Neural cell (in vitro differentiated cells): ENCODE measurements around the gene TAF1C. TPM values are rescaled to one million over a fixed set of nuclear protein-coding genes. Genes with fewer than 3 reads are reported as not detected.

Experiments used
- H2AFZ ChIP-seq: fragments of 200-600, 300-800 bp; sonication (generic), shearing (Covaris generic); 2 replicates; pipeline ENCODE4 v1.6.0; 2014; ENCODE audit warnings: low read depth, mild to moderate bottlenecking, antibody characterized with exemption, low read length, moderate library complexity
- H3F3A ChIP-seq: fragments of 200-600 bp; shearing (Covaris generic); 2 replicates; pipeline ENCODE4 v1.6.1; 2016; ENCODE audit warnings: mild to moderate bottlenecking, moderate library complexity, mixed read lengths, antibody characterized with exemption, low read length; ENCODE audit not compliant: insufficient read depth, poor library complexity, severe bottlenecking
- H3K27ac ChIP-seq: fragments of 200-600, 300-800 bp; sonication (generic), shearing (Covaris generic); 2 replicates; pipeline ENCODE4 v1.5.1; 2014; ENCODE audit warnings: mild to moderate bottlenecking, low read length, moderate library complexity
- H3K27me3 ChIP-seq: fragments of 300-800, 200-600 bp; sonication (generic), shearing (Covaris generic); 2 replicates; pipeline ENCODE4 v1.6.0; 2014; ENCODE audit warnings: mild to moderate bottlenecking, low read depth, low read length, moderate library complexity; ENCODE audit not compliant: insufficient read depth
- H3K36me3 ChIP-seq: fragments of 300-800, 200-600 bp; sonication (generic), shearing (Covaris generic); 2 replicates; pipeline ENCODE4 v1.5.1; 2014; ENCODE audit warnings: mild to moderate bottlenecking, antibody characterized with exemption, low read length, moderate library complexity; ENCODE audit not compliant: insufficient read depth
- H3K4me2 ChIP-seq: fragments of 300-800, 200-600 bp; sonication (generic), shearing (Covaris generic); 2 replicates; pipeline ENCODE4 v1.6.0; 2014; ENCODE audit warnings: mild to moderate bottlenecking, low read length
- H3K4me3 ChIP-seq: fragments of 300-800, 200-600 bp; sonication (generic), shearing (Covaris generic); 2 replicates; pipeline ENCODE4 v1.5.1; 2014; ENCODE audit warnings: mild to moderate bottlenecking, low read length, moderate library complexity
- H3K79me2 ChIP-seq: fragments of 200-600 bp; shearing (Covaris generic); replicated peaks from 2 replicates; pipeline ENCODE4 v1.6.0; 2014; ENCODE audit warnings: mild to moderate bottlenecking, low read length, moderate library complexity; ENCODE audit not compliant: insufficient read depth
- H3K9ac ChIP-seq: fragments of 300-800, 200-600 bp; sonication (generic), shearing (Covaris generic); 2 replicates; pipeline ENCODE4 v1.6.1; 2016; ENCODE audit warnings: mild to moderate bottlenecking, low read length, mixed read lengths
- H3K9me2 ChIP-seq: fragments of 200-600 bp; shearing (Covaris generic); 2 replicates; pipeline ENCODE4 v1.6.1; 2016; ENCODE audit warnings: mild to moderate bottlenecking, low read length, mixed read lengths; ENCODE audit not compliant: insufficient read depth
- H3K9me3 ChIP-seq: fragments of 200-600, 300-800 bp; sonication (generic), shearing (Covaris generic); 2 replicates; pipeline ENCODE4 v1.6.1; 2016; ENCODE audit warnings: mild to moderate bottlenecking, mixed run types, low read length, moderate library complexity, mixed read lengths
- H4K20me1 ChIP-seq: fragments of 200-600 bp; shearing (Covaris generic); 2 replicates; pipeline ENCODE4 v1.6.1; 2016; ENCODE audit warnings: mild to moderate bottlenecking, mixed run types; ENCODE audit not compliant: insufficient read depth
- EP300 ChIP-seq: fragments of 450-650 bp; conservative IDR thresholded peaks from 2 replicates; pipeline ENCODE4 v1.6.1; 2014; ENCODE audit warnings: antibody characterized with exemption, mild to moderate bottlenecking, moderate library complexity; ENCODE audit not compliant: poor library complexity, severe bottlenecking
- EZH2 ChIP-seq: fragments of 200-600, 300-800 bp; shearing (Covaris generic), sonication (generic); IDR thresholded peaks from 2 replicates; pipeline ENCODE4 v1.6.1; 2014; ENCODE audit warnings: antibody characterized with exemption, low read length, borderline replicate concordance, mild to moderate bottlenecking; ENCODE audit not compliant: insufficient read depth, poor library complexity, severe bottlenecking
- MXI1 ChIP-seq: fragments of 450-650 bp; conservative IDR thresholded peaks from 2 replicates; pipeline ENCODE4 v1.6.1; 2014; ENCODE audit warnings: antibody characterized with exemption, mild to moderate bottlenecking; ENCODE audit not compliant: poor library complexity, severe bottlenecking
- POLR2AphosphoS5 ChIP-seq: IDR thresholded peaks from 2 replicates; pipeline ENCODE4 v1.6.1; 2012
- RAD21 ChIP-seq: fragments of 450-650 bp; conservative IDR thresholded peaks from 2 replicates; pipeline ENCODE4 v1.6.1; 2014; ENCODE audit warnings: antibody characterized with exemption, mild to moderate bottlenecking, moderate library complexity
- SMC3 ChIP-seq: fragments of 450-650 bp; conservative IDR thresholded peaks from 2 replicates; pipeline ENCODE4 v1.6.1; 2014; ENCODE audit warnings: antibody characterized with exemption, mild to moderate bottlenecking, moderate library complexity; ENCODE audit not compliant: poor library complexity
- TAF1 ChIP-seq: IDR thresholded peaks from 2 replicates; pipeline ENCODE4 v1.6.1; 2012; ENCODE audit warnings: low read depth
- polyA plus RNA-seq: library from polyadenylated mRNA; depleted of rRNA; stranded (reverse); fragments of >200 nt; gene quantifications from 2 replicates; pipeline ENCODE4 v1.2.3, GENCODE V29; 2014
- TF ChIP-seq, protein P1 (sequence below): IDR thresholded peaks from 2 replicates; pipeline ENCODE4 v1.6.1; 2012; ENCODE audit warnings: borderline replicate concordance
- TF ChIP-seq, protein P2 (sequence below): fragments of 450-650 bp; IDR thresholded peaks from 2 replicates; pipeline ENCODE4 v1.5.1; 2014; ENCODE audit warnings: antibody characterized with exemption, mild to moderate bottlenecking, moderate library complexity; ENCODE audit not compliant: poor library complexity, severe bottlenecking

The TAF1C gene
- polyA plus RNA-seq, 1 donor from 2014 or later, result 25.5 TPM

DNA sequence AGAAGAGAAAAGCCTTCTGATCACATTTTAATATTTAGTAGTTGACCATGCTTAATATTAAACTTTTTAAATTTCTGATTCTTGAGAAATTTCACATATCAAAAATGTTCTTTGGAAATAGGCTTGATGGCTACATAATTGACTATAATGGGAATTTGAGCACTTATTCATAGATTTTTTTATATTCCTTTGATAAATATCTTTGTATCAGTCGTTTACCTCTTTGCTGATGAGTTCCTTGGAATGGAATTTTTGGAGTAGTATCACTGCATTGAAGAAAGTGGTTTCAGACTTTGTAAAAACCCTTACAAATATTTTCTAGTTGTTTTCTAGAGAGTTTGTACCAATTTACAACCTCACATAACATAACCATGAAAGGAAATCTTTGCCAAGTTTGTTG lies 27.1 kb downstream of the TAF1C start:
- H3K9ac ChIP-seq, result no peak overlapping the region
- H3F3A ChIP-seq, result no peaks in the 10 kb centered on the region
- H3K4me3 ChIP-seq, result no peak overlapping the region
- H3K27me3 ChIP-seq, result no peaks in the 10 kb centered on the region
- H3K4me2 ChIP-seq, result no peak overlapping the region
- no peaks in the 10 kb centered on the region for H4K20me1 ChIP-seq
- H2AFZ ChIP-seq, result no peak overlapping the region
- H3K9me3 ChIP-seq, result no peaks in the 10 kb centered on the region
- H3K79me2 ChIP-seq, result no peaks in the 10 kb centered on the region
- no peaks in the 10 kb centered on the region for H3K36me3 ChIP-seq
- no peaks in the 10 kb centered on the region for H3K9me2 ChIP-seq
- no peak overlapping the region for H3K27ac ChIP-seq
- TF ChIP-seq MXI1 (no peak), EZH2 (no peak), RAD21 (no peak), TAF1 (no peak), EP300 (no peak)
- TF ChIP-seq, protein P1, sequence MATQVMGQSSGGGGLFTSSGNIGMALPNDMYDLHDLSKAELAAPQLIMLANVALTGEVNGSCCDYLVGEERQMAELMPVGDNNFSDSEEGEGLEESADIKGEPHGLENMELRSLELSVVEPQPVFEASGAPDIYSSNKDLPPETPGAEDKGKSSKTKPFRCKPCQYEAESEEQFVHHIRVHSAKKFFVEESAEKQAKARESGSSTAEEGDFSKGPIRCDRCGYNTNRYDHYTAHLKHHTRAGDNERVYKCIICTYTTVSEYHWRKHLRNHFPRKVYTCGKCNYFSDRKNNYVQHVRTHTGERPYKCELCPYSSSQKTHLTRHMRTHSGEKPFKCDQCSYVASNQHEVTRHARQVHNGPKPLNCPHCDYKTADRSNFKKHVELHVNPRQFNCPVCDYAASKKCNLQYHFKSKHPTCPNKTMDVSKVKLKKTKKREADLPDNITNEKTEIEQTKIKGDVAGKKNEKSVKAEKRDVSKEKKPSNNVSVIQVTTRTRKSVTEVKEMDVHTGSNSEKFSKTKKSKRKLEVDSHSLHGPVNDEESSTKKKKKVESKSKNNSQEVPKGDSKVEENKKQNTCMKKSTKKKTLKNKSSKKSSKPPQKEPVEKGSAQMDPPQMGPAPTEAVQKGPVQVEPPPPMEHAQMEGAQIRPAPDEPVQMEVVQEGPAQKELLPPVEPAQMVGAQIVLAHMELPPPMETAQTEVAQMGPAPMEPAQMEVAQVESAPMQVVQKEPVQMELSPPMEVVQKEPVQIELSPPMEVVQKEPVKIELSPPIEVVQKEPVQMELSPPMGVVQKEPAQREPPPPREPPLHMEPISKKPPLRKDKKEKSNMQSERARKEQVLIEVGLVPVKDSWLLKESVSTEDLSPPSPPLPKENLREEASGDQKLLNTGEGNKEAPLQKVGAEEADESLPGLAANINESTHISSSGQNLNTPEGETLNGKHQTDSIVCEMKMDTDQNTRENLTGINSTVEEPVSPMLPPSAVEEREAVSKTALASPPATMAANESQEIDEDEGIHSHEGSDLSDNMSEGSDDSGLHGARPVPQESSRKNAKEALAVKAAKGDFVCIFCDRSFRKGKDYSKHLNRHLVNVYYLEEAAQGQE, result no peak
- TF ChIP-seq, protein P2, sequence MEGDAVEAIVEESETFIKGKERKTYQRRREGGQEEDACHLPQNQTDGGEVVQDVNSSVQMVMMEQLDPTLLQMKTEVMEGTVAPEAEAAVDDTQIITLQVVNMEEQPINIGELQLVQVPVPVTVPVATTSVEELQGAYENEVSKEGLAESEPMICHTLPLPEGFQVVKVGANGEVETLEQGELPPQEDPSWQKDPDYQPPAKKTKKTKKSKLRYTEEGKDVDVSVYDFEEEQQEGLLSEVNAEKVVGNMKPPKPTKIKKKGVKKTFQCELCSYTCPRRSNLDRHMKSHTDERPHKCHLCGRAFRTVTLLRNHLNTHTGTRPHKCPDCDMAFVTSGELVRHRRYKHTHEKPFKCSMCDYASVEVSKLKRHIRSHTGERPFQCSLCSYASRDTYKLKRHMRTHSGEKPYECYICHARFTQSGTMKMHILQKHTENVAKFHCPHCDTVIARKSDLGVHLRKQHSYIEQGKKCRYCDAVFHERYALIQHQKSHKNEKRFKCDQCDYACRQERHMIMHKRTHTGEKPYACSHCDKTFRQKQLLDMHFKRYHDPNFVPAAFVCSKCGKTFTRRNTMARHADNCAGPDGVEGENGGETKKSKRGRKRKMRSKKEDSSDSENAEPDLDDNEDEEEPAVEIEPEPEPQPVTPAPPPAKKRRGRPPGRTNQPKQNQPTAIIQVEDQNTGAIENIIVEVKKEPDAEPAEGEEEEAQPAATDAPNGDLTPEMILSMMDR, result no peak

DNA sequence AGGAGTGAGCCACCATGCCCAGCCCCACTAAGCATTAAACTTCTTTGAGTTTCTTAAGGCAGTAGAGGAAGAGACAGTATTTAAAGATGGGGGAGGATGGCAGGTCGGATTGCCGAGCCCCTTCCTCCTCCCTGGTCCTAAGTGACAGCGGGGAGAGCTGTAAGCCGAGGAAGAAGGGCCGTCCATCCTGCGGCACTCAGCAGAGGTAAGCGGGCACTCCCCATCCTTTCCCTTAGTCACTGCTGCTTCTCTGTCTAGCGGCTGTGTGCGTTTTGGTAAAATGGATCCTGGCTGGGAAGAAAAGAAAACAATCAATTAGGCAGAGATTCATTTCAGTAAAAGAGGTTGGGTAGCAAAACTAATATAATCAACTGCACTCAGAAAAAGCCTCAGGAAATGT lies 27.9 kb downstream of the TAF1C start:
- Histone ChIP-seq H3K36me3 (no peaks in the 10 kb centered on the region), H3K79me2 (no peaks in the 10 kb centered on the region), H4K20me1 (no peaks in the 10 kb centered on the region), H3K9ac (no peak overlapping the region), H3K4me3 (no peak overlapping the region), H3K9me2 (no peaks in the 10 kb centered on the region), H2AFZ (no peak overlapping the region), H3K27me3 (no peaks in the 10 kb centered on the region), H3F3A (no peaks in the 10 kb centered on the region), H3K27ac (no peak overlapping the region), H3K9me3 (no peaks in the 10 kb centered on the region), H3K4me2 (no peak overlapping the region)
- TF ChIP-seq, protein P2, result no peak
- TF ChIP-seq EZH2 (no peak), POLR2AphosphoS5 (no peak), EP300 (no peak), MXI1 (no peak), TAF1 (no peak), RAD21 (no peak), SMC3 (no peak)
- TF ChIP-seq, protein P1, result no peak
